GM03348 (cell line): Measurements from ENCODE around the gene ZRANB1.
"Not testable (repeated sequence)": the region's sequence is repeated elsewhere in the genome, so short reads cannot be mapped to it uniquely, and the experiment has no call there.

Experiments used
- DNase-seq: peaks from one replicate; pipeline ENCODE4 v3.0.0; 2012; ENCODE audit warnings: low spot score

ZRANB1 gene

GRCh38 chr10:124941823-124942222 is at the start of gene ZRANB1:
Gene ZRANB1, plus strand, starts transcription at chr10:124942123. Its CDS starts 371 bp downstream, at chr10:124942494.
- no peak for DNase-seq

- no peak for DNase-seq
Measured at GRCh38 chr10:124892905-124893304, 49.0 kb upstream of the ZRANB1 start.

- no peak for DNase-seq
Measured at GRCh38 chr10:124894569-124895215, 47.2 kb upstream of the ZRANB1 start.

- no peak for DNase-seq
Measured at GRCh38 chr10:124896751-124897150, 45.2 kb upstream of the ZRANB1 start.

- DNase-seq: no peak
Measured at GRCh38 chr10:124898471-124898870, 43.5 kb upstream of the ZRANB1 start.

DNA sequence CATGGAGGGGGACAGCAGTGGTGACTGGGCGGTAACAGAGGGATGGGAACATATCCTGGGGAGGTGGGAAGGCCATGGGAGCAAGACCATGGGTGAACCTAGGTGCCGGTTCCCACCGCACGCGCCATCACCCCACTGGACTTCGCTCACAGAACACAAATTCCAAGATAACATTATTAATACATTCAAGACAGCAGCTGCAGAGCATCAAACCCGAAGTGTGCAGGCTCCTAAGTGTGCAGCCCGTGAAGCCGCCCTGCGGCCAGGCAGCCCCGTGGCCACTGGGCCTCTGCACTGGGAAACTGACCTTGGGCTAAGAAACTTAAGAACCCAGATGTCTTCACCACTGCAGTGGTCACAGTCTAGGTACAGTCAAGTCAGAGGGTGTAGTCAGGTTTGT is 42.8 kb upstream of the ZRANB1 start:
- DNase-seq: no peak

DNA sequence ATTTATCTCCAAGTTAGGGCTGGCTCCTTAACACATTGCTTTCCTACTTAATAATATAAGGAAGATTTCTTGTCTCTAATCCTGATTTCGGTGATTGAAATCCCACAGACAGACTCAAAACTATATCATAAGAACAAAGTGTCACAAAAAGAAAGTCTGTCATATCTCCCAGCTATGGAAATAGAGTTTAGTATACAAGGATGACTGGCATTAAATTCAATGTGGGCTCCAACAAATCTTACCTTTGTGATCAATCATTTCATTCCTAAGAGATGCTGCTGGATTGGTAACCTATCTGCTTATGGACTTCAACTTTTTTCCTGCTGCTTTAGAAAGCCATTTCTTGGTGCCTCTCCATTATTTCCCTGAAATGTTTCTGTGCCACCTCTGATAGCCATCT is 39.5 kb upstream of the ZRANB1 start:
- DNase-seq: no peak

DNA sequence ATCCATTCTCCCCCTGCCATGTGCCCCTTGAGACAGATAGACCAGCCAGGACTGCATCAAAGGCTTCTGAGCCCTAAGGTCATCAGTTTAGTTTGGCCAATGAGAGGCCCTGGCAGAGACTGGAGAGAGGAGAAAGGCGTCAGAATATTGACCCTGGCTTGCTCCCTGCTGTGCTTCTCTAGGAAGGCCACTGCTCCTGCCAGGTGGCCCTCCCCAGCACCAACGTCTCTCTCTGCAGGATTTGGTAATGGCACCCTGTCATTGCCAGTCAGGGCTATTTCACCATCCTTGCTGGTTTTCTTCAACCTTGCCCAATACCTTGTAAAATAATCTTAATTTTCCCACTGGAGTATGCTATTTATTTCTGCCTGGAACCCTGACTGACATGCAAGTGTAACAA is 38.8 kb upstream of the ZRANB1 start:
- DNase-seq: no peak

- DNase-seq: no peak
Measured at GRCh38 chr10:124904796-124905195, 37.1 kb upstream of the ZRANB1 start.

DNA sequence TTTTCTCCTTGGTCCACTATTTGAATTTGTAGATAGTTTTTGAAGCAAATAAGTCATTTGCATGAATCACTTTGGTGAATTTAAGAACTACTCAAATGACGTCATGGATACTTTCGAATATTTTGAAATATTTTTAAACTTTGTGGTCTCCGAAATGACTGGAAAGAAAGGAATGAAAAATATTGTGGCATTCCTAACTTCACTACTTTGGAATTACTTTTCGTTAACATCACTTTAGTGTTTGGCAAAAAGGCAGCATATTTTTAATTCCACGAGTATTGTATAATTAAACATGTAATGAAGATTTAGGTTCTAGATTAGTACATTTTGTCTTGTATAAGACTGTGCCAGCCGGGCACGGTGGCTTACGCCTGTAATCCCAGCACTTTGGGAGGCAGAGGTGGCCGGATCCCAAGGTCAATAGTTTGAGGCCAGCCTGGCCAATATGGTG is 35.3 kb upstream of the ZRANB1 start:
- peak; percentile 78 for DNase-seq

DNA sequence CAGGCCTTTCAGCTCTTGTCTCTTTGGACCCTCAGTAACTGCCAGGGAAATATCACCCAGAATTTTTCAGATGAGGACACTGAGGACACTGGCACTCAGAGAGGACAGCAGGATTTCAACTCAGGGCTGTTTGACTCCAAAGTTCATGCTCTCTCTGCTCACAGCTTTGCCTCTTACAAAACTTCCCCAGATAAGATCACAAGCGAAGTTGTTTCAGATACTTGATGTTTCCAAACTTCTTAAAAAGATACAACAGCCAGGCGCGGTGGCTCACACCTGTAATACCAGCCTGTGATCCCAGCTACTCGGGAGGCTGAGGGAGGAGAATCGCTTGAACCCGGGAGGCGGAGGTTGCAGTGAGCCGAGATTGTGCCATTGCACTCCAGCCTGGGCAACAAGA is 32.4 kb upstream of the ZRANB1 start:
- no peak for DNase-seq

DNA sequence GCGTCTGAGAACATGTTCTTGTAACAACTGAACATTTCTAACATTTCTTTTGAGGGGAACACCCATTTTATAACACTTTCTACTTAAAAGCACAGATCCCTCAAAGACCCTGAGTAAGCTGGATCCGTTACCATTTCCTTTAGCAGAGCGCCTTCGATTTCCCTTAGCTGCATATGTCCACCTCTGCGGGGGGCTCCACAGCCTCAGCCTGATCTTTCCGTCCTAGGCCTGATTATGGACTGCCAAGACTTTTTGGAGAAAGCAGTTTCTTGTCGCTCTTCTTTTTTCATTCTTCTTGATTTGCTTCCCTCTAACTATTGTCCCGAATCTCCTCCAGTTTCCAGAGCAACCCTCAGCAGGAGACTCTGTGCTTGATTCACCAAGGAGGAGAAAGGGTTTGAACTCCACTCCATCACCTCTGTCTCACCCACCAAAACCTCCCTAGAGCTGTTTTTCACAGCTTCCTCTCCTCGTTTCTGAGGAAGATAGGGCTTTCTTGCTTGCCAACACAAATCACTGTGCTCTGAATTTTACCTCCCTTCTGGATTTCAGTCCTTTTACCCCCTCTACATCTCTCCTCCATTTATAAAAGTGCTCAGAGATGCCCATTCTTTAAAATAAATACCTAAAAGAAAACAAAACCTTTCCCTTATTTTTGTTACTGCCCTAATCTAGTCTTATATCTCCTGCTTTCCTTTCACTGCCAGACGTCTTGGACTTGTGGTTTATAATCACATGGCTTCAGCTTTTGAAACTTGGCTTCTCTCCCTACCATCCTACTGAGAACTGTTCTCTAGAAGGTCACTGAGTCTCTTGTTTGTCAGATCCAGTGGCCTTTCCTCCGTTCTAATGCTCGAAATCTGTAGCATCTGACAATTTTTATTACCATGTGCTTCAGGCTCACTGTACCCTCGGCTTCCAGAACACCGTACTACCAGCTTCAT is 30.5 kb upstream of the ZRANB1 start:
- peak; percentile 42 for DNase-seq

- no peak for DNase-seq
Measured at GRCh38 chr10:124912101-124912886, 29.6 kb upstream of the ZRANB1 start.

- no peak for DNase-seq
Measured at GRCh38 chr10:124913167-124913566, 28.8 kb upstream of the ZRANB1 start.

- DNase-seq: not testable (repeated sequence)
Measured at GRCh38 chr10:124914398-124914797, 27.5 kb upstream of the ZRANB1 start.

DNA sequence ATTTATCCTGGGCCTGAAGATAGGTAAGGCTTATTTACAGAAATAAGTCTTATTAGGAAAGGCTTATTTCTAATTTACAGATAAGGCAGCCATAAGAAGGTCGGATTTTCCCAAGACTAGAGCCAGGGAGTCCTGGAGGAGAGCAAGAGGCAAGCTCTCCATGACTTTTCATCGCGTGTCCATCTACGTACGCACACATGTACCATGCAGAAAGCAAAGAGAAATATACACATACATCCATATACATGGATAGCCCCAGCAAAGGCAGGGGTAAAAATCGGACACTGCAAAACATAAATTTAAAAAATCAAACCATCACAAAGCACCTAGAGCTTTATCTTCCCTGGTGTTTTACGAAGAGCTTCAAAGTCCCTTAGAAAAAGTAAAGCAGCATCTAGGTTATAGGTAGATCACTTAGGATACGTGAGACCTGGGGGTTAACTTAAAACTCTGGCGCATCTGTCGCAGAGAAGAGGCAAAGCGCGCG is 25.8 kb upstream of the ZRANB1 start:
- no peak for DNase-seq

DNA sequence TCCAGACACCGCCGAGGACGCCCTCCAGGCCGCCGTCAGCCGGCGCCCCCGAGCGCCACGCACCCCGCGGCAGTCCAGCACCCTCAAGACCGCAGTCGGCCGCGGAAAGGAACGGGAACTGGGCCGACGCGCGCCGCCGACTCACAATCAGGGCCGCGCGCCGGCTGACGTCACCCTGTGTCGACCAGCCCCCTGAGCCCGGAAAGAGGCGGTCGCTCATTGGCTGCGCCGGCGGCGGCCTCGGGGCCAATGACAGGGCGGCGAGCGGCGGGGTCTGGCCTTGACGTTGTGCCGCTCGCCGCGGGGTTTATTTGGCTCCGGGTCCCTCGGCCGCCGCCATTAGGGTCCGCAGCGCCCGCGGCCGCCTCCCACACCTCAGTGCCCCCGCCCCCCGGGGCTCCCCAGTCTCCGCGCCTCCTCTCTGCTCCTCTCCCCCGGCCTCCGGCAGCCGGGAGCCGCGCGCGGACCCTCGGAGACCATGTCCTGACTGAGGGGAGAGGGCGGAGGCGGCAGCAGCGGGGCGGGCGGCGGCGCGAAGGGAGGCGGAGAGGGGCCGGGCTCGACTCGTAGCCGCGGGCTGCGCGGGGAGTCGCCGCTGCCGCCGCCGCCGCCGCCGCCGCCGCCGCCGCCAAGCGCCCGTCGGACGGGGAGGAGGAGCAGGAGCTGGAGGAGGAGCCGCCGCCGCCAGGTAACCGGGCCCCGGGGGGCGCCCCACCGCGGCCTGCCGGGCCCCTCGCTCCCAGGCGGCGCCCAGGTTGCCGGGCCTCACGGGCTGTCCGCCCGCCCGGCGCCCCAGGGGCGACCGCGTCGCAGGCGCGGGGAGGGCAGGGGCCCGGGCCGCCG is 25.1 kb upstream of the ZRANB1 start:
- peak; percentile 100 for DNase-seq

DNA sequence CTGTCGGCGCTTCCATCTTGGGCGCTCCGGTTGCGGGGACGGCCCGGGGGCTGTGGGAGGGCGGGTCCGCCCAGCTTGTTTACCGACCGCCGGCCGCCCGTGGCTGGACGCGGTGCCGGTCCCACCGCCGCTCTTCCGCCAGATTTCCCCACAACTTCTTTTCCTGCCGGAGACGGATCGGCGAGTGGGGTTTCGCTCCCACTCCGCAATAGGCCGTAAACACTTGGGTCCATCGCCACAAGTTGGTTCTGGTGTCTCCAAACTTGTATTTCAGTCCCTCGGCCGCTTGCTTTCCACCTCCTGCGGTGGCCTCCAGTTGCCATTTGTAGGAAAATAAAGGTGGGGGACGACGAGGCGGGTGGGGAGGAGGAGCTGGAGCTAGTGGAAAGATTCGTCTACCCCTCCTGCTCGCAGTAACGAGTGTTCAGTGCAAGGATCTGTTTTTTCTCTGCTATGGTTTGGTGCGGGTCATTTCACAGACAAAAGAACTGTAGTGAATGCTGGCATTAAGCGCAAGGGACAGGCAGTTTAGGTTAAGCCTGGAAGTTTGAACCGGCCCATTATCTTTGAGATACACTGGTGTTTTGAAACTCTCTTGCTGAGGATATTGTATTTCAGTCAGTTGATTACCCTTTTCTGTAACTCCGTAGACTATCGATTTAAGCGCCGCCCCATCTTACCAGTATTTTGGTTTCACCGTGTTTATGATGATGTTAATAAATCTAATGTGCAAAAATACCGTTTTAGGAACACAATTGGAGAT is 24.3 kb upstream of the ZRANB1 start:
- DNase-seq: peak; percentile 60

- peak; percentile 72 for DNase-seq
Measured at GRCh38 chr10:124918191-124918830, 23.6 kb upstream of the ZRANB1 start.

- no peak for DNase-seq
Measured at GRCh38 chr10:124918906-124919305, 23.0 kb upstream of the ZRANB1 start.
